BLaER1 (cell line): ENCODE results near the gene ZDHHC21.

Experiments
- H3K27ac ChIP-seq: shearing (Covaris generic); formaldehyde crosslinking; 2 replicates; pipeline ENCODE4 v1.8.1; 2022
- H3K27me3 ChIP-seq: shearing (Covaris generic); formaldehyde crosslinking; 2 replicates; pipeline ENCODE4 v1.8.1; 2022
- H3K36me3 ChIP-seq: shearing (Covaris generic); formaldehyde crosslinking; 2 replicates; pipeline ENCODE4 v1.8.1; 2022
- H3K4me1 ChIP-seq: shearing (Covaris generic); formaldehyde crosslinking; 2 replicates; pipeline ENCODE4 v1.8.1; 2022
- H3K4me2 ChIP-seq: shearing (Covaris generic); formaldehyde crosslinking; 2 replicates; pipeline ENCODE4 v1.8.1; 2022
- H3K4me3 ChIP-seq: shearing (Covaris generic); formaldehyde crosslinking; 2 replicates; pipeline ENCODE4 v1.8.1; 2022
- H3K9ac ChIP-seq: shearing (Covaris generic); formaldehyde crosslinking; 2 replicates; pipeline ENCODE4 v1.8.1; 2022
- H3K9me3 ChIP-seq: shearing (Covaris generic); formaldehyde crosslinking; 2 replicates; pipeline ENCODE4 v1.8.1; 2022
- H4K20me1 ChIP-seq: shearing (Covaris generic); formaldehyde crosslinking; 2 replicates; pipeline ENCODE4 v1.8.1; 2022
- Cebpa-rat ChIP-seq: shearing (Covaris generic); IDR thresholded peaks from 2 replicates; pipeline ENCODE4 v1.8.1; 2022

ZDHHC21 gene

GRCh38 chr9:14633148-14633547, 60.1 kb downstream of the ZDHHC21 start:
- Histone ChIP-seq H3K4me3 (no peak overlapping the region), H3K27ac (no peak overlapping the region), H3K4me1 (no peaks in the 10 kb centered on the region), H3K27me3 (no peaks in the 10 kb centered on the region), H3K9me3 (peaks cover 17% of the 10 kb centered on the region), H3K9ac (no peak overlapping the region), H3K36me3 (peaks cover 45% of the 10 kb centered on the region), H4K20me1 (no peaks in the 10 kb centered on the region), H3K4me2 (no peak overlapping the region)
- no peak for TF ChIP-seq Cebpa-rat

DNA sequence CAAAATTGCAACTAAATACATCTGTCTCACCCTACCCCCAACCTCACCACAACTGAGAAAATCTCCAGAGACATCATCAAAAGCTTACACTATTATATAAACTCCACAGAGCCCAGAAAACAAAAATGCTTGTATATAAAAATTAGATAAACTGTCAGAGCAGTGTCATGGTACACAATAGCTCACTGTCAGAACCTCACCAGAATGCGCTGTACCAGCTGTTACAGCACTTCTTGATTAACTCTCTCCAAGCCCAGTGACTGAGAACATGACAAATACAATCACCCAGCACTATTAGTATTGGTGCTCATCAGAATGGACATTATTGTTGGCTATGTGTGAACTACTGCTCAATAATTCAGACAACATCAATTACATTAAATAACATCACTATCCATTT, 65.7 kb downstream of the ZDHHC21 start:
- no peak for TF ChIP-seq Cebpa-rat
- no peaks in the 10 kb centered on the region for H4K20me1 ChIP-seq

GRCh38 chr9:14618836-14619420, 74.3 kb downstream of the ZDHHC21 start:
- H3K9me3 ChIP-seq: no peaks in the 10 kb centered on the region
- H3K27ac ChIP-seq: no peak overlapping the region
- no peak overlapping the region for H3K4me2 ChIP-seq
- no peak overlapping the region for H3K4me3 ChIP-seq
- TF ChIP-seq Cebpa-rat: no peak
- no peaks in the 10 kb centered on the region for H3K4me1 ChIP-seq
- no peaks in the 10 kb centered on the region for H3K27me3 ChIP-seq
- peaks cover 4% of the 10 kb centered on the region; the same call in 1 of the 2 replicates for H3K36me3 ChIP-seq
- no peaks in the 10 kb centered on the region for H4K20me1 ChIP-seq
- no peak overlapping the region for H3K9ac ChIP-seq

More for the DNA sequence above, 65.7 kb downstream of the ZDHHC21 start:
- Histone ChIP-seq H3K27me3 (no peaks in the 10 kb centered on the region), H3K4me3 (no peak overlapping the region), H3K9me3 (peaks cover 13% of the 10 kb centered on the region), H3K4me2 (no peak overlapping the region), H3K27ac (no peak overlapping the region), H3K36me3 (peaks cover 27% of the 10 kb centered on the region), H3K9ac (no peak overlapping the region), H3K4me1 (peaks cover 6% of the 10 kb centered on the region)

DNA sequence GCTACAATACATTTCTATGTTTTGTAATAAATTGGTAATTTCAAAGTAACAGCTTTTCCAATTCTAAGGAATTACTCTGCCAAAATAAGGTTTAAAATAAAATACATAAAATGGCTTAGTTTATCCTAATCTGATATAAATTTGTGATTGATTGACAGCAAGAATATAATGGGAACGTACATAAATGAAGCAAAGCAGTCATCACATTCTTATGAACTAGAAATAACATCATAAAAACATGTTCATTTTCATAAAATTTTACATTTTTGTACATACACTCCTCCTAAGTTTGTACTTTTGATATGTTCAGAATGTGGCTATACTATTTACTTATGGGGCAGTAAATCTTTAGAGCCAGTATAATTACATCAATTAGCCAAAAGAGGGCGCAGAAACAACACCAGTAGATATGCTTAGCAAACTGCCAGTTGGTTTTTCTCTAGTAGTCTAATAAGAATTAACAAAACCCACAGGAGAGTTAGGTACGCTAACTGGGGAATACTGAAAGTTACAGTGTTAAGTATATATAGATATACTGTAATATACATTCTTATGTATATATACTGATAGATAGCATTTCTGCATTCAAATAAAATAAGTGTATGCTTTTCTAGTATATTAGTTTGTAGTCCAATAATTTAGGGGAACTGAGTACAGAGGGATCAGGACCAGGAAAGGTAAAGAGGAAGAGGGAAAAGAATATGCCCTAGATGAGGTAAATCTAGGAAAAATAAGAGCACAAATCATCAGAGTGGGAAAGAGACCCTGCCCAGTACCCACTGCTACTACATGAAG, 76.8 kb downstream of the ZDHHC21 start:
- H3K9ac ChIP-seq: no peak overlapping the region
- TF ChIP-seq Cebpa-rat: no peak
- no peak overlapping the region for H3K4me3 ChIP-seq
- peaks cover 4% of the 10 kb centered on the region; the same call in 1 of the 2 replicates for H3K36me3 ChIP-seq
- no peaks in the 10 kb centered on the region for H4K20me1 ChIP-seq
- H3K9me3 ChIP-seq: no peaks in the 10 kb centered on the region
- H3K27ac ChIP-seq: no peak overlapping the region
- H3K4me1 ChIP-seq: no peaks in the 10 kb centered on the region
- H3K4me2 ChIP-seq: no peak overlapping the region
- H3K27me3 ChIP-seq: no peaks in the 10 kb centered on the region

- Histone ChIP-seq H3K9ac (no peak overlapping the region), H3K27me3 (no peaks in the 10 kb centered on the region), H3K4me1 (no peaks in the 10 kb centered on the region), H4K20me1 (no peaks in the 10 kb centered on the region), H3K27ac (no peak overlapping the region), H3K4me2 (no peak overlapping the region), H3K9me3 (peaks cover 3% of the 10 kb centered on the region; the same call in 1 of the 2 replicates), H3K36me3 (0 out of 2 replicates have a peak, but pooled peaks cover 3% of the 10 kb centered on the region), H3K4me3 (no peak overlapping the region)
- TF ChIP-seq Cebpa-rat: no peak
Observed at GRCh38 chr9:14608540-14608939, 84.7 kb downstream of the ZDHHC21 start.

DNA sequence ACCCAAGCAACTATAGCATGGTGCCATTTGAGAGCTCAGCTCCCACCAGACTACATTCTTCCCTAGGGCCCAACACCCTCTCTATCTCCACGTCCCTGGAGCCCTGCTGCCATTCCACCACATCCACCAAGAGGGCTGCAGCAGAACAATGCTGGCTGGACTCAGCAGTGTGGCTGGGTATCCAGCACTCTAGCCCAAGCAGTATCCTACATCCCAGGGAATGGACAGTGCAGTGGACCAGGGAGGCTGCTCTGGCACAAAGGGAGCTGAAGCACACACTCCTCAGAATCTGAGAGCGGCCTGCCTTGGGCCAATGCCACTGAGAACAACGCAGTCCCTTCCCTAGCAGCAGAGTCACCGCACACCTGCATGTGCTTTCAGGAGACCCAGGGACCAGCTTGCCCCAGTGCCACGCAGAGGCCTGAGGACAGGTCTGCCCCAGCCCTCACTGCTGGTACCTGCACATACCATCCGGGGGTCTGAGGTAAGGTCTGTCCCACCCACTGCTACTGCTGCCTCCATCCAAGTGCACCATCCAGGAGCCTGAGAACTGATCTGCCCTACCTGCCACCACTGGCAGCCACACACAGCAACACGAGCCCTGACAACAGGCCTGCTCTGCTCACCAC, 95.9 kb downstream of the ZDHHC21 start:
- Histone ChIP-seq H3K9ac (no peak overlapping the region), H3K27me3 (no peaks in the 10 kb centered on the region), H3K36me3 (peaks cover 11% of the 10 kb centered on the region), H3K4me2 (no peak overlapping the region), H3K27ac (no peak overlapping the region), H3K9me3 (peaks cover 34% of the 10 kb centered on the region), H3K4me1 (no peaks in the 10 kb centered on the region), H3K4me3 (no peak overlapping the region), H4K20me1 (no peaks in the 10 kb centered on the region)
- TF ChIP-seq Cebpa-rat: no peak

DNA sequence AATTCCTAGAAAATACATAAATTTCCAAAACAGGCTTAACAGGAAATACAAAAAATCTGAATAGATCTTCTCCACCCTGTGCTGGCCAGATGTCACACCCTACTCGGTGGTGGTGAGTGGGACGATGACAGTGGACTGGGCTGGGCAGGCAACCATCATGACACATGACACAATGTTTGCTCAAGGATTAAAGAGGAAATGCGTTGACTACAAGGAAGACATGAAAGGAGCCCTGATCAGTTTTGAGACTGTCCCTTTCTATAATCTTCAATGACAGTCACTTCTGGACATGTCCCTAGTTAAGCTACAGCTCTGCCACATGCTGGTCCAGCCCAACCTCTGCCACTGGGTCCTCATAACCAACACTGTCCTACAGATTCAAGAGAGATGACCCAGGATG, 99.8 kb downstream of the ZDHHC21 start:
- H3K9me3 ChIP-seq: peaks cover 16% of the 10 kb centered on the region
- no peak overlapping the region for H3K4me2 ChIP-seq
- no peak for TF ChIP-seq Cebpa-rat
- no peak overlapping the region for H3K27ac ChIP-seq
- no peaks in the 10 kb centered on the region for H4K20me1 ChIP-seq
- H3K4me1 ChIP-seq: no peaks in the 10 kb centered on the region
- no peaks in the 10 kb centered on the region for H3K27me3 ChIP-seq
- peaks cover 11% of the 10 kb centered on the region for H3K36me3 ChIP-seq
- no peak overlapping the region for H3K9ac ChIP-seq
- no peak overlapping the region for H3K4me3 ChIP-seq

- Histone ChIP-seq H3K4me1 (no peaks in the 10 kb centered on the region), H3K9ac (no peak overlapping the region), H3K27ac (no peak overlapping the region), H3K27me3 (no peaks in the 10 kb centered on the region), H3K36me3 (peaks cover 6% of the 10 kb centered on the region), H3K9me3 (peaks cover 8% of the 10 kb centered on the region), H3K4me2 (no peak overlapping the region), H3K4me3 (no peak overlapping the region), H4K20me1 (no peaks in the 10 kb centered on the region)
- TF ChIP-seq Cebpa-rat: no peak
Observed at GRCh38 chr9:14591411-14591810, 101.8 kb downstream of the ZDHHC21 start.

DNA sequence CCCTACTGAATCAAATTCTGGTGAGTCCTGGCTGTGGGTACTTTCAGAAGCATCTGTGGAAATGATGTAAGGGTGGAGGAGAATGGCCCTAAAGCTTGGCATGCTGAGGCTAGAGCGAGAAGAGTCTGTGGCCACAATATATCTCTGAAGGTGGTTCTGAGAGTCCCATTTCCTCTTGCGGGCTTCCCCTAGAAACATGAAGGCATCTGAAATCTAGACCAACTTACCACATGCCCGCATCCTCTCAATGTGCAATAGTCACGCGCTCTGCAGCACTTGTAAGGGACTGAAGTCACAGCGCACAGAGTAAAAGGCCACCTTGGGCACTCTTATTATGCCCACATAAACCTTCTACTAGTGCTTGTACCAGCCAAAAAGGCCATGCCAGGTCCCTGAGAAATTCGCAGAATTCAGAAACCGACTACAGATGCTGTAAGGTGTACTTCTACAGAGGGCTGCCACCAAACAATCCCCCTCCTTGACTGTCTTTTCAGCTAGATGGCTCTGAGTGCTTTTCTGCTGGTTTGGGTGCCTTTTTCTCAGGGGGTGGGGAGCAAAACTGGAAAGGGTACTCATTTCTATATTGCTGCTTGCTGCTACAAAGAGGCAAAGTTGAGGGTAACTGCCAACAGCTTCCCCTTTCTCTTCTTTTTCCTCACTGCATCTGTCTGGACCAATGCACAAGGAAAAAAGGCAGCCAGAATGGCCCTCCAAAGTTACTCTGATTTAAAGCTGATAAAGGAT, 107.3 kb downstream of the ZDHHC21 start:
- Histone ChIP-seq H3K36me3 (no peaks in the 10 kb centered on the region), H3K27me3 (no peaks in the 10 kb centered on the region), H3K27ac (no peak overlapping the region), H3K4me3 (no peak overlapping the region), H3K4me1 (no peaks in the 10 kb centered on the region), H3K9me3 (peaks cover 7% of the 10 kb centered on the region), H4K20me1 (no peaks in the 10 kb centered on the region), H3K4me2 (no peak overlapping the region), H3K9ac (no peak overlapping the region)
- TF ChIP-seq Cebpa-rat: no peak
